ENCODE results near the gene SRPRB.

SRPRB gene

DNA sequence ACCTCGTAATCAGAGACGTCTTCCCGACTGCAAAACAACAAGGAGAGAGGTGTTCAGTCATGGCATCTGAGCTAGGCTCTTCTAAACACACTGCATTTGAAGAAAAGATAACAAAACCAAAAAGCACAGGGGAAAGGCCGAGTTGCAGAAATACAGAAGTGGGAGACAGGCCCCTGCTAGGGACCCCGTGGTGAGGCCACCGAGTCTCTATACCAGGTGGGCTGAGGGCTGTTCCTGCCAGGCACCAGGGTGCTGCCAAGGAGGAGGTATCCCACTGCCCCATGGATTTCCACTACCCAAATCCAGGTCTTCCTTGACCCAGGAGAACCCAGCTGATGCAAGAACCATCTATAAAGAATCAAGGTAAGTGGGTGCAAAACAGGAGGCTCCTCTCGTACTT, 59.0 kb downstream of the SRPRB start:
- no peaks in the 10 kb centered on the region for H3K27me3 ChIP-seq (ENCODE audit: control insufficient read depth, insufficient read depth, low read length)
- no peak overlapping the region for H3K9ac ChIP-seq (ENCODE audit: low read depth, low read length)
- no peaks in the 10 kb centered on the region for H3K36me3 ChIP-seq (ENCODE audit: control insufficient read depth, insufficient read depth, low read length)
- H3K9me3 ChIP-seq (ENCODE audit: control insufficient read depth, insufficient read depth, low read length), result no peaks in the 10 kb centered on the region
- H3K4me3 ChIP-seq (ENCODE audit: low read depth, low read length), result no peak overlapping the region
- no peaks in the 10 kb centered on the region for H3K4me1 ChIP-seq (ENCODE audit: control insufficient read depth, insufficient read depth, low read length)

DNA sequence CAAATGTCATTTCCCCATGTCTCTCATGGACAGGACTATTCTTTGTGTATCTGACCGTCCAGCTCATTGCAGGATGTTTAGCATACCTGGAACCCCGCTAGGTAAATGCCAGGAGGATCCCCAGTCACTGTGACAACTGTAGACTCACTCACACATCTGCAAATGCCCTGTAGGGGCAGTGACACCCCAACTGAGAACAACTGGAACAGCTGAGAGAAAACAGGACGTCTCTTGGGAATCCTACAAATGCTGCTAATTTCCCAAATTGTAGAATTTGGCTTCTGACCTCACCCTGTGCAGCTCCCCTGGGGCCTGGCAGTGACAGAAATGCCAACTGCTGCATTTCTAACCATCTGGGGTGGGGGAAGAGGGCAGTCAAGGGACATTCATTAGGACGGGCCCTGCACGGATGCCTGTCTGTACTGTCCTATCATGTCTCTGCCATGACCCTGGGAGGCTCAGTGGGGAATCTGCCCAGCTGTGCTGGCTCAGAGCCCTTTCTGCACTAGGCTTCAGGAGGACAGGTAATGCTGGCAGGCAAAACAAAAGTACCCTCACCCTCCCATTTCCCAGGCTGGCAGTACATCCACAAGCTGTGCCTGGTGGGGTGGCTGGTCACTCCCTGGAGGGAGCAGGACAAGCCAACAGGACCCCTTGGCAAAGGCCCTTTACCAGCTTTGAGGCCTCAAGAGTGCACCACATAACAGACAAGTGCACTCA, 59.7 kb downstream of the SRPRB start:
- Histone ChIP-seq H3K9ac (ENCODE audit: low read depth, low read length) (no peak overlapping the region), H3K4me1 (ENCODE audit: control insufficient read depth, insufficient read depth, low read length) (no peaks in the 10 kb centered on the region), H3K27me3 (ENCODE audit: control insufficient read depth, insufficient read depth, low read length) (no peaks in the 10 kb centered on the region)

DNA sequence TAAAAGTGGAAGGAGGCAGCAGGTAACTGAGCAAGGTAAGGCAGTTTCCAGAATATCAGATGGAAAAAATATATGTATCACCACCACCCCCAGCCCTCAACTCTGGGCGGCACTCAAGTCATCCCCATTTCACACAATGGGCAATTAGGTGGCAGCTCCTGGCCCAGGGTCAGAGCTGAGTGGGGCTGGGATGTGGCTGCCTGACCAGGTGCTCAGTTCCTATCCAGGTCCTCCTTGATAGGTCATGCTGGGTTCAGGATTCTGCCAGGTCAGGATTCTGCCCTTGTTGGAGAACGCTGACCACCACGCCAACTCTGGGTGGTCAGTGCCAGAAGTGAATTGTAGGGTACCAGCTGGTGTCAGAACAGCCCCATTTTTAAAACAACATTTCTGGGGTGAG, 60.5 kb downstream of the SRPRB start:
- Histone ChIP-seq H3K4me3 (ENCODE audit: low read depth, low read length) (no peak overlapping the region), H3K9me3 (ENCODE audit: control insufficient read depth, insufficient read depth, low read length) (no peaks in the 10 kb centered on the region), H3K9ac (ENCODE audit: low read depth, low read length) (no peak overlapping the region), H3K27me3 (ENCODE audit: control insufficient read depth, insufficient read depth, low read length) (no peaks in the 10 kb centered on the region), H3K4me1 (ENCODE audit: control insufficient read depth, insufficient read depth, low read length) (no peaks in the 10 kb centered on the region), H3K36me3 (ENCODE audit: control insufficient read depth, insufficient read depth, low read length) (no peaks in the 10 kb centered on the region)

More for the DNA sequence above, 59.7 kb downstream of the SRPRB start:
- Histone ChIP-seq H3K4me3 (ENCODE audit: low read depth, low read length) (no peak overlapping the region), H3K36me3 (ENCODE audit: control insufficient read depth, insufficient read depth, low read length) (no peaks in the 10 kb centered on the region), H3K9me3 (ENCODE audit: control insufficient read depth, insufficient read depth, low read length) (no peaks in the 10 kb centered on the region)

DNA sequence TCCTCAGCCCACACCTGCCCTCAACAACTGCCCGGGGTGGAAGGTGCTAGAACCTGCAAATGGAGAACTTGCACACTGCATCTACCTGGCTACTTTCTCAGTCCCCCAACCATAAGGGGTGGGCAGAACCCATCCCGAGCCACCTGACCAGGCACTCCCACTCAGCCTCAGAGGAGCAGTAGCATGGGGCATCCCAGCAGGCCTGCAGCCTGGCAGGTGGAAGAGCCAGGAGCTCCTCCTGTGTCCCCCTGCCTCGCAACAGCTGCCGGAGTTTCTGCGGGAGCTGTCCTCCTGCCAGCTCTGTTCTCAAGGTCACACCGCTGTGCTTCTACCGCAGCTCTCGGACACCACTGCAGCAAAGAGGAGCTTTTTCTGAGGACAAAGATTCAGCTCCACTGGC, 62.6 kb downstream of the SRPRB start:
- Histone ChIP-seq H3K9me3 (ENCODE audit: control insufficient read depth, insufficient read depth, low read length) (no peaks in the 10 kb centered on the region), H3K4me3 (ENCODE audit: low read depth, low read length) (no peak overlapping the region), H3K27me3 (ENCODE audit: control insufficient read depth, insufficient read depth, low read length) (no peaks in the 10 kb centered on the region), H3K9ac (ENCODE audit: low read depth, low read length) (peak overlapping the region; percentile 12), H3K4me1 (ENCODE audit: control insufficient read depth, insufficient read depth, low read length) (no peaks in the 10 kb centered on the region), H3K36me3 (ENCODE audit: control insufficient read depth, insufficient read depth, low read length) (no peaks in the 10 kb centered on the region)

DNA sequence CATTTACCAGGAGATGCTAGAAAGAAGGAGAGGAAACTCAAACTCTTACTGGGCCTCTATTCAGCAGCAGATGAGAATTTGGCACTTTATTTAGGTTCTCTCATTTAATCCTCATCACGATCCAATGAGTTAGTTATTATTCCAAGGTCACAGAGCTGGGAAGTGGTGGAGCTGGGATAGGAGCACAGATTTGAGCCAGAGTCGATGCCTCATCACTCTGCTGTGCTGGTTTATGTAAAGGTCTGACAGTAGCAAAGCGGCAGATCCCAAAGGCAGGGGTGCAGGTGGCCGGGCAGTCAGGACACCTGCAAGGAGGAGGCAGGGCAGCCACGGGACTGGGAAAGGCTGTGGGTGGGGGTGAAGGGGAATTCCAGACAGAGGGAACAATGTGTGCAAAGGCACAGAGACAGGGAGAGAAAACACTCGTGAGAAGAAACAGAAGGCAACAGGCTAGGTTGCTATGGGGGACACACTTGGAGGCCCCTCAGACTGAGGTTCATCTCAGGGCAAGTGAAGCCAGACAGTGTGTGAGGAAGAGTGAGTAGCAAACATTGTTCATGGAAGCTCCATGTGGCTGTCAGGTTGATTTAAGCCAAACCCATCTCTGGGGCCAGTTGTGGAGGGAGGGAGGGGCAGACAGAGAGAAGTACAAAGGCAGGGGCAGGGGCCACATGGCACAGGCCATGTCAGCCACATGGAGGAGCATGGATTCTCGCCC, 63.3 kb downstream of the SRPRB start:
- Histone ChIP-seq H3K9me3 (ENCODE audit: control insufficient read depth, insufficient read depth, low read length) (no peaks in the 10 kb centered on the region), H3K9ac (ENCODE audit: low read depth, low read length) (peak overlapping the region; percentile 12), H3K4me3 (ENCODE audit: low read depth, low read length) (no peak overlapping the region), H3K27me3 (ENCODE audit: control insufficient read depth, insufficient read depth, low read length) (no peaks in the 10 kb centered on the region), H3K4me1 (ENCODE audit: control insufficient read depth, insufficient read depth, low read length) (no peaks in the 10 kb centered on the region), H3K36me3 (ENCODE audit: control insufficient read depth, insufficient read depth, low read length) (no peaks in the 10 kb centered on the region)

DNA sequence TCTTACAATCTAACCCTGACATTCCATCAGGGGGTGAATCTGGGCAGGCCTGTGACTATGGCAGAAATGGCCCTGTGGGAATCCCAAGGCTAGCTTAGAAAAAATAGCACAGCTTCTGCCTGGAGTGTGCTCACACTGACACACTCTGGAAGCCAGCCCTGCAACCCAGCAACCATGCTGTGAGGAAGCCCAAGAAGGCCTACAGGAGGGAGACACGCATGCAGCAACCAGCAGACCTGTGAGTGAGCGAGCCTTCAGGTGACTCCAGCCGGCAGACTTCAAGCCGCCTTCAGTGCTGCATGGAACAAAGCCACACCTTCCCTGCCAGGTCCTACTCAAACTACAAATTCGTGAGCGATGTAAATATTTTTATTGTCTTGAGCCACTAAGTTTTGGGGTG, 64.0 kb downstream of the SRPRB start:
- H3K9me3 ChIP-seq (ENCODE audit: control insufficient read depth, insufficient read depth, low read length), result no peaks in the 10 kb centered on the region
- no peaks in the 10 kb centered on the region for H3K4me1 ChIP-seq (ENCODE audit: control insufficient read depth, insufficient read depth, low read length)
- H3K27me3 ChIP-seq (ENCODE audit: control insufficient read depth, insufficient read depth, low read length), result no peaks in the 10 kb centered on the region
- H3K36me3 ChIP-seq (ENCODE audit: control insufficient read depth, insufficient read depth, low read length), result no peaks in the 10 kb centered on the region
- no peak overlapping the region for H3K4me3 ChIP-seq (ENCODE audit: low read depth, low read length)
- no peak overlapping the region for H3K9ac ChIP-seq (ENCODE audit: low read depth, low read length)

DNA sequence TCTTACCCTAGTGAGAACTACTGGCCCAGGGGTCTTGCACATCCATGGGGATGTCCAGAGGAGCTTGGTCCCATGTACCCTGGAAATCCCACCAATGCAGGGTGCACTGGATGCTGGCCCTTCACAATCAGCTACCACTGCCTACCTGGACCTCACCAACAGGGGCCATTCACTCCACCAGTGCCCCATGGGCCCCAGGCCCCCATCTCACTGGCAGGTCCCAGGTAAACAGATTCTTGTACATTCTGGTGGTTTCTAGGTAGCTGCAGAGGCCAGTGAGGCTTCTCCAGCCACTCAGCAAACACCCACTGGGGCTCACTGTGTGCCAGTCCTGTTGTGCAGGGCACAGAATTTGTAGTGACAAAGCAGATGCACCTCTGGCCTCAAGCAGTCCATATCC, 65.2 kb downstream of the SRPRB start:
- H3K36me3 ChIP-seq (ENCODE audit: control insufficient read depth, insufficient read depth, low read length), result no peaks in the 10 kb centered on the region
- H3K9ac ChIP-seq (ENCODE audit: low read depth, low read length), result no peak overlapping the region
- no peaks in the 10 kb centered on the region for H3K9me3 ChIP-seq (ENCODE audit: control insufficient read depth, insufficient read depth, low read length)
- H3K27me3 ChIP-seq (ENCODE audit: control insufficient read depth, insufficient read depth, low read length), result no peaks in the 10 kb centered on the region
- H3K4me1 ChIP-seq (ENCODE audit: control insufficient read depth, insufficient read depth, low read length), result no peaks in the 10 kb centered on the region
- H3K4me3 ChIP-seq (ENCODE audit: low read depth, low read length), result no peak overlapping the region

Measured in iPS-15b (cell line).